ENCODE results near the gene PTPRK. TPM values are rescaled to one million over a fixed set of nuclear protein-coding genes. Genes with fewer than 3 reads are reported as not detected.

Gene PTPRK
- total and polyA plus RNA-seq, 9 of the 15 experiments (the other 6 are each of a cell fraction or from before 2014, with no cell fraction given): 0.04 to 0.51 TPM; not detected in 7

DNA sequence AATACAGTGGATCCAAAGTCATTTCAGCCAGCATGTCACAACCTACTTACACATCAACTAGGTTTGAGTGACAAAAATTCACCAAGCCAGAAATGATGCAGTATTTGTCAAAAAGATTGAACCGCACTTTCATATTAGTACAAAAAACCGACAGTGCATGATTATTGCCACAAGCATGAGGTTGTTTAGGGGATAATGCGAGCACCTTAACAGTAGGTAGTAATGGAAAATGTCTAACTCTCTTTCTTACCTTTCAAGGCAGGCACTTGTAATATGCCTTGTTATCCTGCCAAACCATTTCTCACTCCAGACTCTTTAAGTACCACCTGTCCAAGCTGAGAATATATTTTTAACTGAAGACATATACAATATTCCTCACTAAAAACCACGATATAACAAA lies 349.2 kb downstream of the PTPRK start:
- ChIA-PET CTCF (ENCODE audit: low intra/inter-chr PET ratio) (no interaction called here), POLR2A (no interaction called here)
- intact Hi-C loops (cut with micrococcal nuclease) (no loop called here), in situ Hi-C loops (cut with MboI) (no loop called here)
- Histone ChIP-seq H3K9me3 (replicated peaks; ENCODE audit: control insufficient read depth, insufficient read depth, low read depth, low read length) (0 out of 2 replicates have a peak, but pooled peaks cover 1% of the 10 kb centered on the region), H3K4me1 (replicated peaks in 1 of 2; ENCODE audit: control insufficient read depth in 2 of 2, insufficient read depth in 2 of 2, low read length in 2 of 2) (no peaks in the 10 kb centered on the region), H3K36me3 (ENCODE audit: control insufficient read depth, insufficient read depth, low read length) (no peaks in the 10 kb centered on the region), H3K9ac (ENCODE audit: insufficient read depth in 1 of 2, low read depth in 2 of 2, low read length in 2 of 2) (no peak overlapping the region), H3K79me2 (ENCODE audit: control insufficient read depth, insufficient read depth, low read length) (no peaks in the 10 kb centered on the region), H4K20me1 (replicated peaks; ENCODE audit: control insufficient read depth, insufficient read depth, low read length) (no peaks in the 10 kb centered on the region), H3K27ac (ENCODE audit: extremely low read depth, low read depth, low read length) (no peak overlapping the region), H2AFZ (ENCODE audit: low read depth, low read length) (no peak overlapping the region), H3K4me3 (no peak overlapping the region), H3K9me1 (ENCODE audit: control insufficient read depth, insufficient read depth, low read length) (no peaks in the 10 kb centered on the region), H3K4me2 (ENCODE audit: insufficient read depth, low read length) (no peak overlapping the region), H3K27me3 (ENCODE audit: control insufficient read depth in 2 of 2, insufficient read depth in 2 of 2, low read length in 2 of 2) (no peaks in the 10 kb centered on the region)
- 0% methylated on average over 4 of the region's 4 CpGs for WGBS (ENCODE audit: insufficient coverage, low coverage, missing lambda C conversion rate)
- ATAC-seq (no peak), DNase-seq (ENCODE audit: extremely low read depth in 1 of 4, low spot score in 3 of 4) (no peak), FAIRE-seq (no peak)
- BruUV-seq (replicated peaks): no TSS peak
- TF ChIP-seq TRIM24 (IDR thresholded peaks at IDR 0.05) (no peak), TAF1 (IDR thresholded peaks at IDR 0.05; ENCODE audit: control insufficient read depth, extremely low read depth, insufficient read depth, low read length, severe bottlenecking) (no peak), FOXK2 (conservative IDR thresholded peaks at IDR 0.05 in 1 of 2, IDR thresholded peaks at IDR 0.05 in 1 of 2; ENCODE audit: low read depth in 2 of 2) (no peak), BCOR (IDR thresholded peaks at IDR 0.05) (no peak), ZNF699 (CRISPR knock-in tag; IDR thresholded peaks at IDR 0.05; ENCODE audit: insufficient replicate concordance) (no peak), ZBTB17 (CRISPR knock-in tag; IDR thresholded peaks at IDR 0.05) (no peak), KAT2B (IDR thresholded peaks at IDR 0.05; ENCODE audit: low read depth, low read length) (no peak), NUFIP1 (IDR thresholded peaks at IDR 0.05; ENCODE audit: partially characterized antibody) (no peak), MAFG (tag; conservative IDR thresholded peaks at IDR 0.05) (no peak)

Data from K562 (cell line).